ENCODE measurements around the gene CEP44.

DNA sequence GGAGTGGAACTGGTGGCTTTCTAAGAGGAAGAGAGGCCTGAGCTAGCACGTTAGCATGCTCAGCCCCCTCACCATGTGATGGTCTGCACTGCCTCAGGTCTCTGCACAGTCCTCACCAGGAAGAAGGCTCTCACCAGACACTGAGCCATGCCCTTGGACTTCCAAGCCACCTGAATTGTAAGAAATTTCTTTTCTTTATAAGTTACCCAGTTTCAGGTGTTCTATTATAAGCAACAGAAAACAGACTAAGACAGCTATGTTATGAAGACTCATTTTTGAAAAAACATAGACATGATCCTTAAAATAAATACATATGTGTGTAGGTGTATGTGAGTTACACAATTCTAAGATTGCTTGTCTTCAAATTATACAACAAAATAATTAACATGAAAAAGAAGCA is 74.7 kb downstream of the CEP44 start:
- TF ChIP-seq, protein P1, sequence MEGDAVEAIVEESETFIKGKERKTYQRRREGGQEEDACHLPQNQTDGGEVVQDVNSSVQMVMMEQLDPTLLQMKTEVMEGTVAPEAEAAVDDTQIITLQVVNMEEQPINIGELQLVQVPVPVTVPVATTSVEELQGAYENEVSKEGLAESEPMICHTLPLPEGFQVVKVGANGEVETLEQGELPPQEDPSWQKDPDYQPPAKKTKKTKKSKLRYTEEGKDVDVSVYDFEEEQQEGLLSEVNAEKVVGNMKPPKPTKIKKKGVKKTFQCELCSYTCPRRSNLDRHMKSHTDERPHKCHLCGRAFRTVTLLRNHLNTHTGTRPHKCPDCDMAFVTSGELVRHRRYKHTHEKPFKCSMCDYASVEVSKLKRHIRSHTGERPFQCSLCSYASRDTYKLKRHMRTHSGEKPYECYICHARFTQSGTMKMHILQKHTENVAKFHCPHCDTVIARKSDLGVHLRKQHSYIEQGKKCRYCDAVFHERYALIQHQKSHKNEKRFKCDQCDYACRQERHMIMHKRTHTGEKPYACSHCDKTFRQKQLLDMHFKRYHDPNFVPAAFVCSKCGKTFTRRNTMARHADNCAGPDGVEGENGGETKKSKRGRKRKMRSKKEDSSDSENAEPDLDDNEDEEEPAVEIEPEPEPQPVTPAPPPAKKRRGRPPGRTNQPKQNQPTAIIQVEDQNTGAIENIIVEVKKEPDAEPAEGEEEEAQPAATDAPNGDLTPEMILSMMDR (IDR thresholded peaks at IDR 0.05) = no peak
- TF ChIP-seq POLR2A (IDR thresholded peaks at IDR 0.05) = no peak

Measured in uterus (tissue), 2 donors.